ENCODE data around the gene FSHB.
"Not testable (repeated sequence)": the region's sequence is repeated elsewhere in the genome, so short reads cannot be mapped to it uniquely, and the experiment has no call there.

FSHB gene

GRCh38 chr11:30258679-30259078 is 27.9 kb downstream of the FSHB start:
- no peak for TF ChIP-seq CTCF (IDR thresholded peaks at IDR 0.05; ENCODE audit: low read depth, low read length, missing control alignments)
- DNase-seq (ENCODE audit: extremely low read depth, low read depth) = no peak
- H3K4me3 ChIP-seq (replicated peaks; ENCODE audit: low read depth, low read length) = no peak overlapping the region

- no peak for TF ChIP-seq CTCF (IDR thresholded peaks at IDR 0.05; ENCODE audit: low read depth, low read length, missing control alignments)
- no peak overlapping the region for H3K4me3 ChIP-seq (replicated peaks; ENCODE audit: low read depth, low read length)
- no peak for DNase-seq (ENCODE audit: extremely low read depth, low read depth)
Measured at GRCh38 chr11:30260813-30261212, 30.0 kb downstream of the FSHB start.

GRCh38 chr11:30261821-30262220 is 31.0 kb downstream of the FSHB start:
- DNase-seq (ENCODE audit: extremely low read depth, low read depth) = no peak
- no peak for TF ChIP-seq CTCF (IDR thresholded peaks at IDR 0.05; ENCODE audit: low read depth, low read length, missing control alignments)
- H3K4me3 ChIP-seq (replicated peaks; ENCODE audit: low read depth, low read length) = no peak overlapping the region

- not testable (repeated sequence) for DNase-seq (ENCODE audit: extremely low read depth, low read depth); H3K4me3 ChIP-seq (replicated peaks; ENCODE audit: low read depth, low read length)
Measured at GRCh38 chr11:30268638-30269037, 37.8 kb downstream of the FSHB start.

GRCh38 chr11:30270671-30271070 is 39.9 kb downstream of the FSHB start:
- H3K4me3 ChIP-seq (replicated peaks; ENCODE audit: low read depth, low read length) = no peak overlapping the region
- no peak for TF ChIP-seq CTCF (IDR thresholded peaks at IDR 0.05; ENCODE audit: low read depth, low read length, missing control alignments)
- no peak for DNase-seq (ENCODE audit: extremely low read depth, low read depth)

GRCh38 chr11:30277176-30277575 is 46.4 kb downstream of the FSHB start:
- no peak for DNase-seq (ENCODE audit: extremely low read depth, low read depth)
- no peak overlapping the region for H3K4me3 ChIP-seq (replicated peaks; ENCODE audit: low read depth, low read length)
- TF ChIP-seq CTCF (IDR thresholded peaks at IDR 0.05; ENCODE audit: low read depth, low read length, missing control alignments) = no peak

- TF ChIP-seq CTCF (IDR thresholded peaks at IDR 0.05; ENCODE audit: low read depth, low read length, missing control alignments) = no peak
- DNase-seq (ENCODE audit: extremely low read depth, low read depth) = no peak
Measured at GRCh38 chr11:30279796-30280195, 49.0 kb downstream of the FSHB start.

More at GRCh38 chr11:30279796-30280195, 49.0 kb downstream of the FSHB start:
- no peak overlapping the region for H3K4me3 ChIP-seq (replicated peaks; ENCODE audit: low read depth, low read length)
